K562 (cell line): Measurements from ENCODE around the gene FAM167B. TPM values are rescaled to one million over a fixed set of nuclear protein-coding genes. Genes with fewer than 3 reads are reported as not detected.
A peak's percentile ranks its signal among the peaks of the same experiment; 100 is the strongest.

Experiments
- AFF1 ChIP-seq, 2 experiments: fragments of 450-650 bp; IDR thresholded peaks; 2 replicates each; pipeline ENCODE4 v1.6.1; 2018; ENCODE audit warnings: mild to moderate bottlenecking in 2 of 2, low read depth in 1 of 2; ENCODE audit not compliant: partially characterized antibody in 2 of 2
- E2F6 ChIP-seq, 2 experiments: IDR thresholded peaks; 2 replicates each; pipeline ENCODE4 v1.6.1; 2011; ENCODE audit warnings: borderline replicate concordance in 1 of 2, control low read depth in 1 of 2, low read depth in 1 of 2, low read length in 1 of 2, mild to moderate bottlenecking in 1 of 2, mixed read lengths in 1 of 2, moderate library complexity in 1 of 2; ENCODE audit not compliant: insufficient read depth in 1 of 2, insufficient read length in 1 of 2, poor library complexity in 1 of 2, severe bottlenecking in 1 of 2; ENCODE audit errors: extremely low read depth in 1 of 2
- GABPB1 ChIP-seq: sonication (generic); formaldehyde crosslinking; IDR thresholded peaks from 2 replicates; pipeline ENCODE4 v1.8.0; 2022; ENCODE audit warnings: mild to moderate bottlenecking, missing genetic modification reagents
- GTF2A2 ChIP-seq: IDR thresholded peaks from 2 replicates; pipeline ENCODE4 v1.6.1; 2016; ENCODE audit warnings: mild to moderate bottlenecking, missing genetic modification characterization, missing compliant biosample characterization
- PHF20 ChIP-seq: fragments of 450-650 bp; IDR thresholded peaks from 2 replicates; pipeline ENCODE4 v1.6.1; 2018; ENCODE audit not compliant: partially characterized antibody
- PML ChIP-seq: IDR thresholded peaks from 2 replicates; pipeline ENCODE4 v1.6.1; 2012; ENCODE audit warnings: low read length, inconsistent platforms
- RBFOX2 ChIP-seq: fragments of 200-400 bp; formaldehyde crosslinking; IDR thresholded peaks from 2 replicates; pipeline ENCODE4 v1.6.1; 2017; ENCODE audit warnings: low read depth, mild to moderate bottlenecking, low read length, moderate library complexity
- SAFB ChIP-seq: fragments of 200-400 bp; formaldehyde crosslinking; IDR thresholded peaks from 2 replicates; pipeline ENCODE4 v1.6.1; 2017; ENCODE audit warnings: low read depth, low read length, borderline replicate concordance
- SNRNP70 ChIP-seq: fragments of 200-400 bp; formaldehyde crosslinking; optimal IDR thresholded peaks from 2 replicates; pipeline ENCODE3; 2017; ENCODE audit warnings: low read depth, low read length
- SPI1 ChIP-seq: IDR thresholded peaks from 2 replicates; pipeline ENCODE4 v1.6.1; 2011; ENCODE audit warnings: low read depth, low read length, control low read depth, borderline replicate concordance
- TRIM24 ChIP-seq, 2 experiments: fragments of 450-650 bp; IDR thresholded peaks; 2 replicates each; pipeline ENCODE4 v1.6.1; 2016
- YY1 ChIP-seq, 3 experiments: IDR thresholded peaks; 2 replicates each; pipeline ENCODE4 v1.6.1; 2011; ENCODE audit warnings: low read length in 2 of 3, mild to moderate bottlenecking in 2 of 3, moderate library complexity in 2 of 3, borderline replicate concordance in 1 of 3, control low read depth in 1 of 3, low read depth in 1 of 3; ENCODE audit not compliant: insufficient read depth in 3 of 3, insufficient replicate concordance in 2 of 3, control insufficient read depth in 1 of 3, insufficient read length in 1 of 3; ENCODE audit errors: extremely low read depth in 1 of 3
- ZNF12 ChIP-seq: sonication (generic); formaldehyde crosslinking; IDR thresholded peaks from 2 replicates; pipeline ENCODE4 v1.4.0; 2020; ENCODE audit warnings: mild to moderate bottlenecking, missing genetic modification reagents
- ZNF121 ChIP-seq: sonication (generic); formaldehyde crosslinking; conservative IDR thresholded peaks from 2 replicates; pipeline ENCODE4 v1.8.0; 2022; ENCODE audit warnings: missing genetic modification reagents
- ZNF165 ChIP-seq: fragments of 250-450 bp; sonication (Bioruptor Pico); IDR thresholded peaks from 2 replicates; pipeline ENCODE4 v1.4.0; 2020; ENCODE audit warnings: borderline replicate concordance
- ZNF24 ChIP-seq: fragments of 450-650 bp; IDR thresholded peaks from 2 replicates; pipeline ENCODE4 v1.6.1; 2016
- ZNF311 ChIP-seq: fragments of 250-450 bp; sonication (Bioruptor Pico); IDR thresholded peaks from 2 replicates; pipeline ENCODE4 v1.4.0; 2020; ENCODE audit warnings: mild to moderate bottlenecking, moderate library complexity
- ZNF398 ChIP-seq: fragments of 250-450 bp; sonication (Bioruptor Pico); IDR thresholded peaks from 2 replicates; pipeline ENCODE4 v1.8.0; 2021; ENCODE audit warnings: moderate library complexity, mild to moderate bottlenecking, inconsistent platforms
- ZNF41 ChIP-seq: fragments of 250-450 bp; sonication (Bioruptor Pico); conservative IDR thresholded peaks from 2 replicates; pipeline ENCODE4 v1.4.0; 2020; ENCODE audit warnings: mild to moderate bottlenecking
- polyA plus RNA-seq, 8 experiments: library from polyadenylated mRNA; depleted of rRNA in 4 of 8; stranded (reverse) in 5 of 8; unstranded in 3 of 8; fragments of >200 nt; fragmentation: Nextera tagmentation in 2 of 8; fragmentation: Illumina TruSeq in 1 of 8; extraction: Ambion mirVana in 2 of 8; extraction: Trizol in 1 of 8; gene quantifications; 2 replicates each; pipeline versions ENCODE4 v1.2.1 to v1.2.3, GENCODE V29; 2011 to 2014; ENCODE audit warnings: inconsistent platforms in 1 of 8, missing spikeins in 1 of 8
- total RNA-seq, 7 experiments: library from RNA; depleted of rRNA in 6 of 7; stranded (reverse); fragments of >200 nt in 6 of 7; fragmentation: Illumina TruSeq in 2 of 7; extraction: Trizol in 2 of 7; gene quantifications; 2 replicates each; pipeline versions ENCODE4 v1.2.1 to v1.2.3, GENCODE V29; 2011 to 2021; ENCODE audit warnings: low replicate concordance in 1 of 7

The FAM167B gene
- total and polyA plus RNA-seq, 9 of the 15 experiments (the other 6 are each of a cell fraction or from before 2014, with no cell fraction given): not detected

- TF ChIP-seq ZNF165 (no peak), SAFB (no peak), ZNF12 (CRISPR knock-in tag) (no peak), ZNF24 (peak; percentile 72), ZNF398 (CRISPR knock-in tag) (no peak), TRIM24 (IDR thresholded peaks at IDR 0.05) (peak; percentile 35 to 77; a peak in 2 of 4 replicates), ZNF311 (CRISPR knock-in tag) (no peak), E2F6 (IDR thresholded peaks at IDR 0.05; ENCODE audit: borderline replicate concordance in 1 of 2, extremely low read depth in 1 of 2, insufficient read depth in 1 of 2, insufficient read length in 1 of 2, low read depth in 1 of 2, low read length in 1 of 2, poor library complexity in 1 of 2, severe bottlenecking in 1 of 2) (peak; percentile 24 to 46), GABPB1 (CRISPR knock-in tag) (peak; percentile 56; the same call in 1 of the 2 replicates), PML (no peak), SPI1 (no peak), ZNF121 (CRISPR knock-in tag) (no peak), RBFOX2 (peak; percentile 48; the same call in 1 of the 2 replicates), GTF2A2 (tag) (no peak), AFF1 (IDR thresholded peaks at IDR 0.05; ENCODE audit: low read depth in 1 of 2, partially characterized antibody in 2 of 2) (peak in 1 of 2 experiments; percentile 65), PHF20 (no peak), ZNF41 (CRISPR knock-in tag) (no peak), SNRNP70 (no peak), YY1 (IDR thresholded peaks at IDR 0.05; ENCODE audit: borderline replicate concordance in 1 of 3, control insufficient read depth in 1 of 3, extremely low read depth in 1 of 3, insufficient read depth in 3 of 3, insufficient read length in 1 of 3, insufficient replicate concordance in 2 of 3, low read depth in 1 of 3, low read length in 2 of 3) (peak in 1 of 3 experiments; percentile 35)
Measured at GRCh38 chr1:32247983-32248889, 1.2 kb downstream of the FAM167B start (continued).
